ENCODE measurements around the gene FYN. TPM values are rescaled to one million over a fixed set of nuclear protein-coding genes. Genes with fewer than 3 reads are reported as not detected.

FYN gene
- total RNA-seq, 1 experiment from 2014 or later = 95.8 TPM

DNA sequence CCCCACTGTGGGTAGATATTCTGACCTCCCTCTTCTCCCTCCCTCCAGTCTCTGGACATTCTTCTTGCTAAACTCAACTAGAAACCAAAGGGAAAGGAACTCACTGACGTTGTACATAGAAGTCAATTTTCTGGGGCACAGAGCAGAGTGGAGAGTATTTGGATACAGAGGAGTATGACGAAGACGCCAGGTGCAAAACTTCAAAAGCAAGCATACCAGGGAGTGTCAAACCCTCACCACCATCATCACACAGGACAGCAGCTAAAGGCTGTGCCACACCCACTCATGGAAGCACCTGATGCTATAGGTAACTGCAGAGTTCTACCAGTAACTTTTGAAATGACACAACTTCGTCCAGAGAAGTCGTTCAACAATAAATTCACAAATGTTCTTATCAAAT lies 64.8 kb downstream of the FYN start:
- no peak for DNase-seq (ENCODE audit: low read depth)

DNA sequence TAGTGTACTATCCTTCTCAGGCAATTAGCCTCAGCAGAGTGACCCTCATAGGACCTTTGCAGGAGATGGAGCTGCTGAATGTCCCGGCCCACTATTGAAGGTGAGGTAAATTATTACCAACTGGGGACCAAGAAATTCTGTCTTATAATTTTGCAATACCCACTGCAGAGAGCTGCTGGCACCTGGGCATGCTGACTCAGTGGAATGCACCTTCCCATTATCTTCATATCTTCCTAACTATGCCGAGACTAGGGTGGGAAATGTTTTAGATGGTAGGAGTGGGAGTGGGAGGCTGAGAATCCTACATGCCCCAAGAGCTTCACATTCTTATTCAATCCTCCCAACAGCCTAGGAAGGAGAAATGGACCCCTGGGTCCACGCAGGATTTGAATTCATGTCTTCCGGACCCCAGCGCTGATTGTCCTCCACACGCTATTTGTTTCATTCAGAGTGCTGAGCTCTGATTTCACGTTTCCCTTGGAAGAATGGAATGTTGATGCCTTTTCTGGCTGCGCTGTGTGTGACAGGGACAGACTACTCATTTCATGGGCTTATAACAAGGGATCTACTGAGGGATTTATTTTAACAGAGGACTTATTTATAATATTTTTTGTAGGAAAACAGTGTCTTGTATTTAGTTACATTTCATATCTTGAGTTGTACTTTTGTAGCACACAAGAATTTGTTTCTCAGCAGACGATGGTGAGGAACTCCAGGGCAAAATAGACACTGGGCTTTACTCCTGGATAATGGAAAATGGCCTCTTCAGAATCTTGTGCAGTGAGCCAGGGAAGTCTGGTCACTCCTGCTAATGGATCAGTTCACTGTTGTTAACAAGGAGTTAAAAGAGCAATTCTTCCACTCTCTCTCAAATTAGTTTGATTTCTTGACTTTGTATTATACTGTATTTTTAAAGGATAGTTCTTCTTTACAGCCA lies 66.4 kb downstream of the FYN start:
- no peak for DNase-seq (ENCODE audit: low read depth)

DNA sequence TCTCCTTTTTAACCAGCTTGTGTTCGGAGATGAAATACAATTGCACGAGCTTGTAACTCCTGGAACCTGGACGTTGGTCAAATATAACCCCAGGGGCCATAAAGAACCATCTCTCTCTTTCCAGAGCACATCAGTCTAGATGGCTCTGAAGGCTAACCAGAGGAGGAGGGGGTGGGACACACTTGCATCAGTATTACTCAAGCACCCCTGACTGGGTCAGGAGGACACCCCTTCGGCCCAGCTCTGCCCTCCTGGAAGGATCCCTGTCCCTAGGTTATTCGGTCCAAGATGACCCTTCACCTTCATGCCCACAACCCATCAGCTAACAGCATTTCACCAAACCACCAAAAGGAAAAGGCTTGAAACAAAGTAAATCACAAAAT lies 67.1 kb downstream of the FYN start:
- no peak for DNase-seq (ENCODE audit: low read depth)

DNA sequence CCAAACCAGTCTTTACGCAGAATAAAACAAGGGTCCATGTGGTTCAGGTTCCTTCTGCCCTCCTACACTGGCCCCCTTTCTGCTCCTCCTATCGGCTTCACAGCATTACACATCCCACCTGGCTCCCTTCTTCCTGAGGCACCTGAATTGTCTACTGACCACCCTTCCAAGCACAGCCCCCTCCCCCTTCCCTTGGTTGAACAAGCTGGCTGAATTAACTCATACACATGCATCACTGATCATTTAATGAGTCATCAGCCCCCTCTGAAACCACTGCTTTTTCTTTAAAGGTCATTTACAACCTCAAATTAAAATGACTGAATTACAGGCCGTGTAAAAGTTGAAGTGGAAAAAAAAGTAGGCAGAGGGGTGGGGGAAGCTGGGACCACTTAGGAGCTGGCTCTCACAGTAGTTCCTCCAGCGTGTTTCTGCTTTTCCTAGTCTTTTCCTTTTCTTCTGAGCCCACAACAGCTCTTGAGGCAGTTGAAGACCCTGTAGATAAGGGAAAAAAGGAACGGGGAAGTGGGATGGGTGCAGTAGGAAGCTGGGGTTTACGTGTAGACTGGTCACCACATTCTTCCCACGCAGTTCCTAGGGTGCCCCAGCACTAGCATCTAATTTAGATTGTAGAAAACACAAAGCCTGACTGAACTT lies 67.6 kb downstream of the FYN start:
- DNase-seq (ENCODE audit: low read depth) = peak; percentile 72

DNA sequence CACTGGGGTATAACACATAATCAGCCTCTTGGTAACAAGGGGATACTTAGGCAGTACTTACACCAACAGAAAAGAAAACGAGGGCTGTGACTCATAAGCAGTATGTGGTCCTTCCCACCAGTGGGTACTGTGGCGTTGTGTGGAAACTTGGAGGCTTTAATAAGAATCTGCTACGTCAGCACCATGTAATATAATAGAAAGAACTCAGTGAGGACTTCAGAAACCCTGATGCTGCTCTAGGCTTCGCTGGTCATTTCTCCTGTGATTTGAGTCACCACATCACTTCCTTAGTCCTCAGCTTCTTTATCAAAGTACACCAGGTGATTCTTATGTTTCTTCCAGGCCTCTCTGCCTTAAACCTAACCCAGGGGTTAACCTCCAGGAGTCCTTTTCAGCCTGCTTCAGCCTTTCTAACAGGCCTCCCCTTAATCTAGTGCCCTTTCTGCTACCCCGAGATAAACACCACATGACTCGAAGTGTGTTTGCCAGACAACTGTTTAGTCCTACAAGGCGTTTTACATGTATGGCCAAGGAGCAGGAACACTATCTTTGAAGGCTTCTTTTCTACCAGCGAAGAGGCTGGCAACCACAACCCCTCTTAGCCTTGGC lies 68.5 kb downstream of the FYN start:
- peak; percentile 75 for DNase-seq (ENCODE audit: low read depth)

DNA sequence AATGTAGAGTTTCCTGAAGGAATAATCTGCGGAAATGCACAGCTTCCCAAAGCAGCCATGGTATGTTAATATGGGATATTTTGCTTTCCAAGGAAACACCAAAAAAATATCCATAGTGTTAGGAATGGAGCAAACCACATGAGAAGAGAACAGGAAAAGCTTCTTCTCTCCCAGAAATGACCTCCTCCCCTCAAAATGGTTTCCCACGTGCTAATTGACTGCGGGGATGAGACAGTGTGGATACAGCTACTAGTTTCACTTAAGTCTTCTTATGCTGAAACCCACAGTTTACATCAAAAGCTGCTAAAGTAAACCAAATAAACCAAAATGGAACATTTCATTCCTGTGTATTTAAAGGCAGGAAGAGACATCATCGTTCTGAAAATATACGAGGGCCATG lies 69.4 kb downstream of the FYN start:
- DNase-seq (ENCODE audit: low read depth) = no peak

DNA sequence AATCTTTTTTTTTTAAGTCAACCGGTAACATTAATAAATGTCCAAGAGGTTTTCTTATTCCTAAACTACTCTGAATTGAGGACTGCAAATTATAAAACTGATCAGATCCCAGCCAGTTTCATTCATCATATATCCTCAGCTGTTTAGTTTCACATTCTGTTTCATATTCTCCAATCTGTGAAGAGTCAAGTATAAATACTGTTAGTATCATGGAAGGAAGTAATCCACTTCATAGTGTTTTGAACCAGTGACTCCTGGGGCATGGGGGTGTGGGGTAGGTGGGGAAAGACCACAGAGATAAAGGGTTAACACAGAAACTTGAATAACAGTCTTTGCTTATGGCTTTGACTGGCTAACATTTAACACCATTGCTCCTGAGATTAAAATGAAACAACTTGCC lies 69.9 kb downstream of the FYN start:
- DNase-seq (ENCODE audit: low read depth) = no peak

DNA sequence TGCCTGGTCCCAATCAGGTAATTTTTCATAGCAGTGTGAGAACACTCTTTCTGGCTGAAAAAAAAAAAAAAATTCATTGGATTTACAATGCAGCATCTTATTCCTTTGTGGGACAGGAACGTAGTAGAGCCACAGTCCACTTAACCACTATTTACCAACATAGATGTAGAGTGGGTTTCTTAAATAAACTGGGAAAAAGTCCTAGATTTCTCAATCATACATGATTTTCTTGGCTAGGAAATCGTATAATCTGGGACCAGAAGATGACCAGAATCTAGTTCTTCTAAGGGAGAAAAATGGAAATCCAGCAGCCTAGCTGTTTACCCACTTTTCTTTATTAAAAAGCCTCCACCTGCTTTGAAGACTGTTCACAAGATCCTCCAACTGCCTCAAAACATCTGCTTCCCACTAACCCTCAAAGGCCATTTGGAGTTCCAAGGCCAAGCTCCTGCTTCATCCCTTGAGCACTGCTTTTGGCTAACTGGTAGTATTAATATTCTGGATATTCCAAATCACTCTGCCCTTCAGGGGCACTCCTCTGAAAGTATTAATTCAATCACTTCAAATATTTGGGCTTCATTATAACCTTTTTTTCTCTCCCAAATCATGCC lies 70.4 kb downstream of the FYN start:
- DNase-seq (ENCODE audit: low read depth) = no peak

DNA sequence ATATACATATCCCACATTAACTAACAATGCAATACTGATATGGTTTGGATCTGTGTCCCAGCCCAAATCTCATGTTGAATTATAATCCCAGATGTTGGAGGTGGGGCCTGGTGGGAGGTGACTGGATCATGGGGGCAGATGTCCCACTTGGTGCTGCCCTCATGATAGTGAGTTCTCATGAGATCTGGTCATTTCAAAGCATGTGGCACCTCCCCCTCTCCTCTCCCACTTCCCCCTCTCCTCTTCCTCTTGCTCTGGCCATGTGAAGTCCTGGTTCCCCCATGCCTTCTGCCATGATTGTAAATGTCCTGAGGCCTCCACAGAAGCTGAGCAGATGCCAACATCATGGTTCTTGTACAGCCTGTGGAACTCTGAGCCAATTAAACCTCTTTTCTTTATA lies 71.2 kb downstream of the FYN start:
- no peak for DNase-seq (ENCODE audit: low read depth)

DNA sequence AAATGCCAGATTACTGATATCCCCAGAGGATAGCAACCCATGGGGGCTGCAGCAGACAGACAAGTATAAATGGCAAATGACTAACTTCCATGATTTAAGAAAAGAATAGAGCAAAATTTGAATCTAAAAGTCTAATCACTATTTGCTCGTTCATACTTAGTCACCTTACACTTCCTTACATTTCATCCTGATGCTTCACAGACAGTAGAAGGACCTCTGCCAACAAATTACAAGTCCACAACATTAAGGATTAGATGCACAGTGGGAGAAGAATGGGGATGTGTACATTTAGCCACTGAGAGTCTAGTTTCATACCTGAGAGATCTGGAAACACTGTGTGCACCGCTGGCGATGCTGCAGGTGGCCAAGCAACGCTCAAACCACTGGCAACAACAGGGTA lies 72.4 kb downstream of the FYN start:
- no peak for DNase-seq (ENCODE audit: low read depth)

DNA sequence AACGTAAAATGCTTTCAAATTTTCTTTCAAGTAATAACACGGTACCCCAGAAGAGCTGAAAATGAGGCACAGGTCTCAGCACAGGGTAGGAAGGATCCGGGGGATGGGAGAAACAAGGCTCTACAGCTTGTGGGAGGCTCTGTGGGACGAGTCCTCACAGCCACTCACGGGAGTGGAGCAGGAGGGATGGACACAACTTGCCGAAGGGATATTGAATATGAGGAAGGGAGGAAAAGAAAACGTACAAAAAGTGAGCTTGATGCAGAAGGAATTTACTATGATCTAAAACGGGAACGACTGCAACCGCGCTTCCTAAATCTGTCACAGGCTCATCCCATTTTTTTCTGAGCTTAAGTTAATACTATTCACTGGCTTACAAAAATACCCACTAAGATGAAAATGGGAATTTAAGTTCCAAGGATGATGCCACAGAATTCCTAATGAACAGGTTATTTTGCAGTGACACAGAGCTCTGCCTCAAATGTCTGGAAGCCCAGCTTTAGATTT lies 72.9 kb downstream of the FYN start:
- DNase-seq (ENCODE audit: low read depth) = no peak

DNA sequence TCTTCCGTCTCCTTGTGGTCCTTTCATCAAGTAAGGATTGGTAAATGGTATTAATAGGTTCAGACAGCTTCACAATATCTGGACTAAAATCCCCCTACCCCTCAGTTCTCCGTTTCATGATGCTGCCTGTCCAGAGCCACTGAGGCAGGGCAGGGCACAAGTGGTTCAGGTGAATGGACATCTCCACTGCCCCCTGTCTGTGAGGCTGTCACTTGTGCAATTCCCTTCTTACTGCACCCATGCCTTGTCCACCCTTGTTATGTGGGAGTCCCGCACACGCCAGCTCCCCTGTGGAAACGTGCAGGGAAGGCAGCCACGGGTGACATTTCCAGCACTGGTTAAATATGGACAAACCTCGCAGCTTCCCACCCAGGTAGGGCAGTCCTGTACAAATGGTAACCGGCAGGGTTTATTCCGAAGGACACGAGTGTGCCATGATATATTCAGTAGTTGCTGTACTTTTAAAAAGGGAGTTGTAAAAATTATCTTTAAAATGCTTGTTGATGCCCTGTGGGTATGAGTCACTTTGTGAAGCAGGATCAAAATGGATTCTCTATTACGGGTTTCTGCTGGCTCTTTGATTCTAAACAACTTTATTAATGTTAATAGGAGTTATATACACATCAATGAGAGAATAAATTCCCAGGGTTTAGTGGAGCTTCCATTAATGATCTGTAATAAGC lies 73.5 kb downstream of the FYN start:
- no peak for DNase-seq (ENCODE audit: low read depth)

DNA sequence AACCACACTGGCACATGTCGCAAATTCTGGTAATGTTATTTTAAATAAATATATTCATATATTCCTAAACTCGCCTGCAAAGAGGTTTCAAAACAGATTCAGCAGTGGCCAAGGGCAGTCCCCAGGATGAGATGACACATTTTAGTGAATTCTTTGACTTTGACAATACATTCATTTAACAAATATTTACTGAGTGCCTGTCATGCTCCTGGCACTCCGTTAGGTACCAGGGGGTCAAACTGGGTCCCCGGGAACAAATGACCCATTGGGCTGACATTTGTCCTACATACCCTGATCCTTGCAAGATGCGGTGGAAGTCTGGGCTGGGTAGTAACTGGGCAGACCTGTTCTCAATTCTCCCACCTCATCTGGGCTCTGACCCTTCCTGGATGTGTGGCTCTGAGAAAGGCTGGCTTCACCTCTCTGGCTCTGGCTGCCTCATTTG lies 74.9 kb downstream of the FYN start:
- no peak for DNase-seq (ENCODE audit: low read depth)

DNA sequence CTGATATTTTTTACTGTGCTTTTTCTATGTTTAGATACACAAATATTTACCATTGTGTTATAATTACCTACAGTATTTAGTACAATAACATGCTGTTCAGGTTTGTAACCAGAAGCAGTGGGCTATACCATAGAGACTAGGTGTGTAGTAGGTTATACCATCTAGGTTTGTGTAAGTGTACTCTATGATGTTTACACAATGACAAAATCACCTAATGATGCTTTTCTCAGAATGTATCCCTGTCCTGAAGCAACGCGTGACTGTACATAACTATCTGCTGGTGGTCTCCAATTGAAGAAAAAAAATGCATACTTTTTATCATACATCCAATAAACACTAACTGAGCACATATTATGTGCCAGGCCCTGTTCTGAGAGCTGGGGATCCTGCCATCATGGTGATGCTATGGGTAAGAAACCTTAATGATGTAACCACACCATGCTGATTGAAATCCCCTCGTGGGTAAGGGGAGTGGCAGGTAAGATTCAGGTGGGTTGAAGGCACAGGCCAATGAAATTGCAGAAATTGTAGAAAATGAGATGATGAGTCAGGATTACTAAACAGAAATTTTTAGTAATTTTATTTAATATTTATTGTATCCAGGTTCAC lies 76.8 kb downstream of the FYN start:
- no peak for DNase-seq (ENCODE audit: low read depth)

DNA sequence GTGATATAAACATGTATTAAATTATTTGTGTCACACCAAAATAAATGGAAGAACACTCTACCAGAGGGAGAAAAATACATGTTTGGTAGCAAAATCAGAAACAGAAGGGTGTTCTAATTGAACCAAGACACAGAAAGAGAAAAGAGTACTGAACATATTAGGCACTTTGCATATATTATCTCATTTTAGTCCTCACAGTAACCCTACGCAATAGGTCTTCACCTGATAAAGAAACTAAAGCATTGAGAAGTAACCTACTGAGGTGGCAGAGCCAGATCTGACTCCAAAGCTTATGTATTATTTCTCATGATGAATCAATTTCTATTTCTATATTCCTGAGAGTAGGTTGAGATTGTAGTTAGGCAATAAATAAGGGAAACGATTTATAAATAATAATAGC lies 77.7 kb downstream of the FYN start:
- DNase-seq (ENCODE audit: low read depth) = no peak

DNA sequence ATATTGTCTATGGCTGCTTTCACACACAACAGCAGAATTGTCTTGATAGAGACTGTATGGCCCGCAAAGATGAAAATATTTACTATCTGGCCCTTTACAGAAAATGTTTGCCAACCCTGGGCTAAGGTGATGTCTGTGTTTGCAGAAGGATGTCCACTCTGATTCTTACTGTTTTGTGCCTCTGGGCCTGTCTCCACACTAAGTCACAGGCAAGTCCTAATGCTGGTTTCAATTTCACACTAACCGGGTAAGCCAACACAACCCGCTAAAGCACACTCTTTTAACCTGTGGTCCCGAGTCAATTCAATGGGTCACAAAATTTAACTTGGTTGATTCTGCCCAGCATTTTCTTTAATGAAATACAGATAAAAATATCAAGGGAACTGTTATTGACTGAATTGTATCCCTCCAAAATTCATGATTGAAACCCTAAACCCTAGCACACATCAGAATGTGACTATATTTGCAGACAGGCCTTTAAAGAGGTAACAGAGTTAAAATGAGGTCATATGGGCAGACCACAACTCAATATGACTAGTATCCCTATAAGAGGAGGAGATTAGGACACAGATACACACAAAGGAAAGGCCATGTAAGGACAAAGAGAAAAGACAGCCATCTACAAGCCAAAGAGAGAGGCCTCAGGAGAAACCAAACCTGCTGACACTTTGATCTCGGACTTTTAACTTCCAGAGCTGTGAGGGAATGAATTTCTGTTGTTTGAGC lies 78.4 kb downstream of the FYN start:
- DNase-seq (ENCODE audit: low read depth) = no peak

DNA sequence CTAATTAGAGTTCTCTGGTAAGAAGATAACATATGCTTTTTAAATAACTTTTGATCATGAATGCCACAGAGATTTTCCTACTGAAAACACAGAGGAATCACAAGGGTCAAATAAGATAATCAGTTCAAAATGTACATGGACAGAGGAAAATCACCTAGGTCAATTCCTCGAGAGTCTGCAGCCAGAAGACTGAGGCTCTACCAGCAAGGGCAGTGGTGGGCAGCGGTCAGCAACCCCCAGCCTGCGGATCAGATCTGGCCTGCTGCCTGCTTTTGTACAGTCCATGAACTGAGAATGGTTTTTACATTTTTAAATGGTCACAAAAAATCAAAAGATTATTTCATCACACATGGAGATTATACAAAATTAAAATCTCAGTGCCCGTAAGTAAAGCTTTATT lies 79.0 kb downstream of the FYN start:
- DNase-seq (ENCODE audit: low read depth) = no peak

DNA sequence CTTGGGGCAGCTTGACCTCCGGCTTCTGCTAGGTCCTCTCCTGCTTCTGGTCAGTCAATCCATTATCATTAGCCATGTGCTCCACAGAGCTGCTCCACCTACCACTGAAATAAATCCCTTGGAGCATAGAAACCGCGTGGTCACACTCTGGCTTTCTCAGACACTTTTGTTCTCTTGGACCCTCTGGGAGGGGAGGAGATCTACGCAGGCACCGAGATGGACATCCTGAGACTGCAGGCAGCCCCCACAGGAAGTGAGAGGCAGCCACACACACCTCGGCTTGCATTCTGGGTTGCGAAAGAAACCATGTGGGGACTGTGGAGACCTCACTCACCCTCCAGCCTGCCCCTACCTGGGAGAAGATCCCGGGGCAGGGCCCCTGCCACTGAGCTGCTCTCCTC lies 79.5 kb downstream of the FYN start:
- DNase-seq (ENCODE audit: low read depth) = no peak

DNA sequence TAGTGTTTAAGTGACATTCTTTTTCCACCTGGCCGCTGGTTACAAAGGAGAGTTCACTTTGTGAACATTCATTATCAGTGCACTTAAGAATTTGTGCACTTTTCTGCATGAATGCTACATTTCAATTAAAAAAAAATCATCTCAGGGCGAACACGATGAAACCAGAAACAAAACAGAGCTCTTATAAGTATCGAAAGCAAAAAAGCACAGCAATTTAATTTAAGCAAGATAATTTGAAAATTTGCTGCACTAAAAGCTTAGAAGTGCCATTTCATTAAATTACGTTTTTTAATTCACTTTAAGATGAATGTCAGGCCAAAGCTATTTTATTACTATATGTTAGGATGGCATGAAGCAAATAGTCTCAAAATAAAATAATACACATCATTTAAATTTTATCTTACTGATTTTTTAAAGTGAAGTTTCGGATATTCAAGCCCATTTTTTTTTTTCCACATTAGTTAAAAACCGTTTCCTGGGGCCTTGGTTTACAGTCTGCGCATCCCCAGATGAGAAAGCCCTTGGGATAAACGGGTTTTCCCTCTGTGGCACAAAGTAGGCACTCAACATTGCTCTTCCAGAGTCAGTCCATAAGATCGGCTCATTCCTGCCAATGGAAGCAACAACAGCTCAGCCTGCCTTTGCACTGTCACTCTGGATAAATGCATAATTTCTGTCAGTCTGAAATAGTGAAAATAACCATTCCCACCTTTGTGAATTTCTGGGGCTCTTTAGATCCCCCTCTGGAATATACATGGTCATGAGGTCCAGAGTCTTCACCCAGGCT lies 80.1 kb downstream of the FYN start:
- DNase-seq (ENCODE audit: low read depth) = no peak

DNA sequence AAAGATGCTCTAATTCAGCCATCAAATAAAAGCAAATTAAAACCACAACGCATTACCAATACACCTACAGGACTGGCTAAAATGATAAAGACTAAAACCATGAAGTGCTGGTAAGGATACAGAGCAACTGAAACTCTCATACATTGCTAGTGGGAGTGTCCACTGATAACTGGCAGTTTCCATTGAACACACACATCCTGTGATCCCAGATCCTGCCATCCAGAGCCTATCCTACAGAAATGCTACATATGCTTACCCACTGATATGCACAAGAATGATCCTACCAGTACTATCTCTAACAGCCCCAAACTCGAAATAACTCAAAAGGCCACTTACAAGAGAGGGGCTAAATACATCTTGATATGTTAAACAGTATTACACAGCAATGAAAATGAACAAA lies 81.0 kb downstream of the FYN start:
- DNase-seq (ENCODE audit: low read depth) = no peak

Data from LHCN-M2 (cell line).